Trophoblast cell (in vitro differentiated cells and primary cell): ENCODE data around the gene SMIM44.

ENCODE experiments used
- DNase-seq, 2 donors: peaks; one replicate each; pipeline ENCODE4 v3.0.0-alpha.2; 2016
- H2AFZ ChIP-seq: 2 replicates; pipeline ENCODE4 v1.6.1; 2013; ENCODE audit warnings: low read length, moderate library complexity, mild to moderate bottlenecking; ENCODE audit not compliant: insufficient read depth, poor library complexity
- H2AK5ac ChIP-seq: 2 replicates; pipeline ENCODE4 v1.6.1; 2013; ENCODE audit warnings: mild to moderate bottlenecking, low read length
- H2BK120ac ChIP-seq: 2 replicates; pipeline ENCODE4 v1.6.1; 2013; ENCODE audit warnings: low read length, mild to moderate bottlenecking, moderate library complexity; ENCODE audit not compliant: insufficient read depth, poor library complexity
- H2BK12ac ChIP-seq: 2 replicates; pipeline ENCODE4 v1.6.1; 2013; ENCODE audit warnings: mild to moderate bottlenecking, low read length, moderate library complexity
- H2BK5ac ChIP-seq: 2 replicates; pipeline ENCODE4 v1.6.1; 2013; ENCODE audit warnings: low read length, low read depth, moderate library complexity, mild to moderate bottlenecking; ENCODE audit not compliant: poor library complexity
- H3K14ac ChIP-seq: 2 replicates; pipeline ENCODE4 v1.6.1; 2013; ENCODE audit warnings: mild to moderate bottlenecking, low read length
- H3K18ac ChIP-seq: 2 replicates; pipeline ENCODE4 v1.6.1; 2013; ENCODE audit warnings: mild to moderate bottlenecking, low read length
- H3K23ac ChIP-seq: 2 replicates; pipeline ENCODE4 v1.6.1; 2013; ENCODE audit warnings: low read length
- H3K27ac ChIP-seq: 2 replicates; pipeline ENCODE4 v1.5.1; 2013; ENCODE audit warnings: low read depth, mild to moderate bottlenecking, inconsistent platforms, low read length, moderate library complexity
- H3K27me3 ChIP-seq: 2 replicates; pipeline ENCODE4 v1.6.1; 2013; ENCODE audit warnings: inconsistent platforms, mild to moderate bottlenecking, low read length, moderate library complexity; ENCODE audit not compliant: insufficient read depth
- H3K36me3 ChIP-seq, 2 experiments: 1 replicate in 1 of 2; 2 replicates in 1 of 2; pipeline ENCODE4 v1.6.1; 2013; ENCODE audit warnings: low read length in 2 of 2, mild to moderate bottlenecking in 2 of 2, moderate library complexity in 1 of 2; ENCODE audit not compliant: insufficient read depth in 2 of 2, control insufficient read depth in 1 of 2
- H3K4ac ChIP-seq: 2 replicates; pipeline ENCODE4 v1.6.1; 2013; ENCODE audit warnings: low read depth, mild to moderate bottlenecking, low read length, moderate library complexity
- H3K4me1 ChIP-seq, 2 experiments: 1 replicate in 1 of 2; 2 replicates in 1 of 2; pipeline ENCODE4 v1.6.1; 2013; ENCODE audit warnings: low read length in 2 of 2, mild to moderate bottlenecking in 2 of 2, moderate library complexity in 1 of 2; ENCODE audit not compliant: insufficient read depth in 2 of 2, control insufficient read depth in 1 of 2
- H3K4me2 ChIP-seq: 2 replicates; pipeline ENCODE4 v1.6.1; 2013; ENCODE audit warnings: inconsistent platforms, mild to moderate bottlenecking, low read length, moderate library complexity
- H3K4me3 ChIP-seq: 2 replicates; pipeline ENCODE4 v1.5.1; 2013; ENCODE audit warnings: mild to moderate bottlenecking, low read depth, low read length, inconsistent platforms
- H3K79me1 ChIP-seq: one replicate; pipeline ENCODE4 v1.6.1; 2013; ENCODE audit warnings: low read length
- H3K79me2 ChIP-seq: 2 replicates; pipeline ENCODE4 v1.6.1; 2013; ENCODE audit warnings: low read length, mild to moderate bottlenecking; ENCODE audit not compliant: control insufficient read depth, insufficient read depth, poor library complexity
- H3K9ac ChIP-seq: 2 replicates; pipeline ENCODE4 v1.6.1; 2013; ENCODE audit warnings: mild to moderate bottlenecking, low read length
- H3K9me3 ChIP-seq: 2 replicates; pipeline ENCODE4 v1.6.1; 2013; ENCODE audit warnings: low read depth, mild to moderate bottlenecking, control low read depth, inconsistent platforms, low read length; ENCODE audit not compliant: insufficient read depth
- H4K12ac ChIP-seq: 2 replicates; pipeline ENCODE4 v1.6.1; 2013; ENCODE audit warnings: low read depth, mild to moderate bottlenecking, low read length, moderate library complexity
- H4K8ac ChIP-seq: 2 replicates; pipeline ENCODE4 v1.6.1; 2013; ENCODE audit warnings: low read depth, mild to moderate bottlenecking, low read length, moderate library complexity
- H4K91ac ChIP-seq: one replicate; pipeline ENCODE4 v1.6.1; 2013; ENCODE audit warnings: low read depth, mild to moderate bottlenecking, low read length, moderate library complexity
- WGBS: extraction: QIAGEN DNeasy Blood & Tissue Kit; methylation state at CpG from one replicate; pipeline ENCODE4 v1.1.7; 2013; ENCODE audit warnings: missing lambda C conversion rate; ENCODE audit not compliant: insufficient read length, insufficient coverage; ENCODE audit errors: extremely low coverage; 5-methylcytosine and 5-hydroxymethylcytosine counted together

SMIM44 gene

DNA sequence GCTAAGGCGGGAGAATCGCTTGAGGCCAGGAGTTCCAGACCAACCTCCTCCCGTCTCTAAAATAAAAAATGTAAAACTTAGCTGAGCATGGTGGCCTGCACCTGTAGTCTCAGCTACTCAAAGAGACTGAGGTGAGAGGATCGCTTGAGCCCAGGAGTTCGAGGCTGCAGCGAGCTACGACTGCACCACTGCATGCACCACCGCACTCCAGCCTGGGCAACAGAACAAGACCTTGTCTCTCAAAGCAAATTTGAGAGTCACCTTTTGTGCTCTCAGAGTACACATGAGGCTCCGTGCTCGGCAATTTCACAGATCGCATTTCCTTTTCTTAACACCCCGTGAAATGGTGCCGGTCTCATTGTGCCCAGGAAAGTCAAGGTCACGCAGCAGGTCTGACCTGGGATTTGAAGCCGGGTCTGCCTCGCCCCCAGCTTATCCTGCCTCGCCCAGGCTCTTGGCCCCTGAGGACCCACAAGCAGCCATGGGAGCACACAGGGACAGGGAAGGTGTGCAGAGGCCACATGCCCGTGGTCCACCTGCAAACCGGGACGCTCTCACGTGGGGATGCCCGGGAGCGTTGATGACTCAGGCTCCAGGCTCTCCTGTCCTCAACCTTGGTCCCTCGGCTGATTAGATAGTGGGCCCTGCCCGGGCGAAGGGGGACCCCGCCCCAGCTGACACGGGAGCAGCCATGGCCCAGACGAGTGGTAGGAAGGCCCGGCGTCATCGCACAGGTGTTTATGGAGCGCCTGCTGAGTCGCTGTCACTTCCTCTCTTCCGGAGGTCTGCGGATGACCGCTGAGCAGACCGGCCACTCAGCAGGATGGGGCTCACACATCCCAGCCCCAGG is 1.8 kb downstream of the SMIM44 start:
- no peak overlapping the region for H2AFZ ChIP-seq
- H3K9me3 ChIP-seq: peaks cover 16% of the 10 kb centered on the region
- no peaks in the 10 kb centered on the region for H3K36me3 ChIP-seq
- H3K14ac ChIP-seq: no peak overlapping the region
- no peaks in the 10 kb centered on the region for H3K27me3 ChIP-seq
- H3K4ac ChIP-seq: no peak overlapping the region
- H3K18ac ChIP-seq: no peak overlapping the region
- H4K12ac ChIP-seq: no peak overlapping the region
- no CpG with 5 or more reads among the region's 38 CpGs for WGBS
- no peak overlapping the region for H3K27ac ChIP-seq
- no peak overlapping the region for H3K4me2 ChIP-seq
- H3K79me1 ChIP-seq: no peaks in the 10 kb centered on the region
- no peak overlapping the region for H2AK5ac ChIP-seq
- H2BK5ac ChIP-seq: no peak overlapping the region
- no peak overlapping the region for H4K8ac ChIP-seq
- H3K4me1 ChIP-seq: no peaks in the 10 kb centered on the region
- DNase-seq: peak; percentile 22 to 48
- no peak overlapping the region for H4K91ac ChIP-seq
- H3K23ac ChIP-seq: no peak overlapping the region
- no peak overlapping the region for H3K9ac ChIP-seq
- H3K79me2 ChIP-seq: no peaks in the 10 kb centered on the region
- H2BK120ac ChIP-seq: no peak overlapping the region
- H2BK12ac ChIP-seq: no peak overlapping the region
- no peak overlapping the region for H3K4me3 ChIP-seq

DNA sequence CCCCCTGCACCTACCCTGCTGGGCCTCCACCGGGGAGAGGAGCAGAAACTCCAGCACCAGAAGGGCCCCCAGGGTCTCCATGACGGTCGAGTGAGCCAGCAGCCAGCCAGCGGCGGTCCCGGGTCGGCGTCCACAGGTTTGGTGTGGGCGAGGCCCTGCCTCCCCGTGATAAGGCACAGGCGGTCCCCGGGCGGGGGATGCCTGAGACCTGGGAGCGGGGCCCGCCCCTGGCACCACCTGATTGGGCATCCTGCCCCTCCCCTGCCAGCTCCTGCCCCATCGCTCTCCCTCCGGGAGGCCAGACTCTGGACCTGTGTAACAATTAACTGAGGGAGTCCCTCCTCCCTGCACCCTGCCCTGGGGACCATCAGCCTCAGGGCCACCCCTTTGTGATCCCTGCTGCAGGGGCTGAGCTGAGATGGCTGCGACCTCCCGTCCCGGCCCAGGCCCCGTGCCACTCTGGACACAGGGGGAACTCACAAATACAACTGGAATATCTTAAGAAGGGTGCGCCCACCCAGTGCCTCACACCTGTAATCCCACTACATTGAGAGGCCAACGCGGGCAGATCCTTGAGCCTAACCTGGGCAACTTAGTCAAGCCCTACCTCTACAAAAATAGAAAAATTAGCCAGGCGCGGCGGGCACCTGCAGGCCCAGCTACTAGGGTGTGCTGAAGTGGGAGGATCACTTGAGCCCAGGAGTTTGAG is 2.7 kb downstream of the SMIM44 start, which contains the start of gene SMIM24:
Gene SMIM24, minus strand, starts transcription at position 143 of the 709 bp plus-strand sequence. Its CDS starts 62 bp downstream, at position 81.
- Histone ChIP-seq H3K4me2 (no peak within 1 kb of the TSS), H3K23ac (no peak within 1 kb of the TSS), H3K79me2 (no peaks in the 10 kb centered on the region), H3K4ac (no peak within 1 kb of the TSS), H4K91ac (no peak within 1 kb of the TSS), H3K27me3 (no peaks in the 10 kb centered on the region), H2AK5ac (no peak within 1 kb of the TSS), H3K36me3 (no peaks in the 10 kb centered on the region), H3K18ac (no peak within 1 kb of the TSS), H3K14ac (no peak within 1 kb of the TSS), H3K4me3 (no peak within 1 kb of the TSS), H2BK12ac (no peak within 1 kb of the TSS), H3K4me1 (no peaks in the 10 kb centered on the region), H4K8ac (no peak within 1 kb of the TSS), H2AFZ (no peak within 1 kb of the TSS), H3K27ac (no peak within 1 kb of the TSS), H4K12ac (no peak within 1 kb of the TSS), H3K79me1 (no peaks in the 10 kb centered on the region), H2BK5ac (no peak within 1 kb of the TSS), H2BK120ac (no peak within 1 kb of the TSS), H3K9ac (no peak within 1 kb of the TSS), H3K9me3 (peaks cover 20% of the 10 kb centered on the region)
- no peak for DNase-seq
- no CpG with 5 or more reads among the region's 27 CpGs for WGBS

DNA sequence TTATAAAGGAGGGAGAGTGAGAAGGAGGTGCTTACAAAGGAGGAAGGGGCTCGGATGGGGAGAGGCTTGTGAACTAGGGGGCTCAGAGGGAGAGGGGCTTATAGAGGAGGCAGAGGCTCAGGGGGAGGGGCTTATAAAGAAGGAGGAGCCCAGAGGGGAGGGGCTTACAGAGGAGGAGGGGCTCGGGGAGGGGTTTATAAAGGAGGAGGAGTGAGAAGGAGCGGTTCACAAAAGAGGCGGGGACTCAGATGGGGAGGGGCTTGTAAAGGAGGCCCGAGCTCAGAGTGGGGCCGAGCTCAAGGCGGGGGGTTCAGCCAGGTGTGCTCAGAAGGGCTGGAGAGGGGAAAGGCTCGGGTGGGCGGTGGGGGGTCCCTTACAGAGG is 3.4 kb downstream of the SMIM44 start:
- no peak overlapping the region for H3K14ac ChIP-seq
- H4K91ac ChIP-seq: no peak overlapping the region
- H3K27me3 ChIP-seq: no peaks in the 10 kb centered on the region
- H2BK5ac ChIP-seq: no peak overlapping the region
- no CpG with 5 or more reads among the region's 9 CpGs for WGBS
- no peak overlapping the region for H3K18ac ChIP-seq
- H3K4ac ChIP-seq: no peak overlapping the region
- H2AK5ac ChIP-seq: no peak overlapping the region
- no peaks in the 10 kb centered on the region for H3K36me3 ChIP-seq
- peaks cover 20% of the 10 kb centered on the region for H3K9me3 ChIP-seq
- H2AFZ ChIP-seq: no peak overlapping the region
- H3K23ac ChIP-seq: no peak overlapping the region
- no peak overlapping the region for H3K4me2 ChIP-seq
- no peak overlapping the region for H2BK12ac ChIP-seq
- H2BK120ac ChIP-seq: no peak overlapping the region
- no peak for DNase-seq
- H3K4me1 ChIP-seq: no peaks in the 10 kb centered on the region
- H4K12ac ChIP-seq: no peak overlapping the region
- H3K79me1 ChIP-seq: no peaks in the 10 kb centered on the region
- H4K8ac ChIP-seq: no peak overlapping the region
- H3K4me3 ChIP-seq: no peak overlapping the region
- H3K27ac ChIP-seq: no peak overlapping the region
- no peaks in the 10 kb centered on the region for H3K79me2 ChIP-seq
- no peak overlapping the region for H3K9ac ChIP-seq

DNA sequence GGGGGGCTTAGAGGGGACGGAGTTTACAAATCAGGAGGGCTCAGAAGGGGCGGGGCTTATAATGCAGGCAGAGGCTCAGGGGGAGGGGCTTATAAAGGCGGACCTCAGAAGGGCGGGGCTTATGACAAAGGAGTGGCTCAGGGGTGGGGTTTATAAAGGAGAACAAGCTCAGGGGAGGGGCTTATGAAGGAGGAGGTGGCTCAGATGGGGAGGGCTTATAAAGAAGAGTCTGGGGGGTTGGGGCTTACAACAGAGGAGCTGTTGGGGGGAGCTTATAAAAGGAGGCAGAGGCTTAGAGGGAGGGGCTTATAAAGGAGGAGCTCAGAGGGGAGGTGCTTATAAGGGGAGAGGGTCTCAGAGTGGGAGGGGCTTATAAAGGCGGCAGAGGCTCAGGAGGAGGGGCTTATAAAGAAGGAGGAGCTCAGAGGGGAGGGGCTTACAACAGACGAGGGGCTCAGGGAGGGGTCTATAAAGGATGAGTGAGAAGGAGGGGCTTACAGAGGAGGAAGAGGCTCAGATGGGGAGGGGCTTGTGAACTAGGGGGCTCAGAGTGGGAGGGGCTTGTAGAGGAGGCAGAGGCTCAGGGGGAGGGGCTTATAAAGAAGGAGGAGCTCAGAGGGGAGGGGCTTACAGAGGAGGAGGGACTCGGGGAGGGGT is 3.9 kb downstream of the SMIM44 start:
- Histone ChIP-seq H2BK12ac (no peak overlapping the region), H3K36me3 (no peaks in the 10 kb centered on the region), H2BK120ac (no peak overlapping the region), H3K9me3 (peaks cover 20% of the 10 kb centered on the region), H3K79me1 (no peaks in the 10 kb centered on the region), H3K79me2 (no peaks in the 10 kb centered on the region), H4K12ac (no peak overlapping the region), H3K4me3 (no peak overlapping the region), H3K27ac (no peak overlapping the region), H4K8ac (no peak overlapping the region), H2BK5ac (no peak overlapping the region), H3K4ac (no peak overlapping the region), H3K23ac (no peak overlapping the region), H3K27me3 (no peaks in the 10 kb centered on the region), H3K14ac (no peak overlapping the region), H3K9ac (no peak overlapping the region), H3K18ac (no peak overlapping the region), H3K4me1 (no peaks in the 10 kb centered on the region), H2AFZ (no peak overlapping the region), H3K4me2 (no peak overlapping the region), H2AK5ac (no peak overlapping the region), H4K91ac (no peak overlapping the region)
- no CpG with 5 or more reads among the region's 7 CpGs for WGBS
- DNase-seq: no peak
